WI38 (cell line): Measurements from ENCODE around the gene GLS.

Experiments
- H3K4me3 ChIP-seq: 2 replicates; pipeline ENCODE4 v1.5.1; 2011; ENCODE audit warnings: low read depth, mild to moderate bottlenecking, control low read depth, low read length
- TF ChIP-seq, protein P1 (sequence below): IDR thresholded peaks from 2 replicates; pipeline ENCODE4 v1.5.1; 2012; ENCODE audit warnings: low read depth, mild to moderate bottlenecking, control low read depth, low read length

GLS gene

DNA sequence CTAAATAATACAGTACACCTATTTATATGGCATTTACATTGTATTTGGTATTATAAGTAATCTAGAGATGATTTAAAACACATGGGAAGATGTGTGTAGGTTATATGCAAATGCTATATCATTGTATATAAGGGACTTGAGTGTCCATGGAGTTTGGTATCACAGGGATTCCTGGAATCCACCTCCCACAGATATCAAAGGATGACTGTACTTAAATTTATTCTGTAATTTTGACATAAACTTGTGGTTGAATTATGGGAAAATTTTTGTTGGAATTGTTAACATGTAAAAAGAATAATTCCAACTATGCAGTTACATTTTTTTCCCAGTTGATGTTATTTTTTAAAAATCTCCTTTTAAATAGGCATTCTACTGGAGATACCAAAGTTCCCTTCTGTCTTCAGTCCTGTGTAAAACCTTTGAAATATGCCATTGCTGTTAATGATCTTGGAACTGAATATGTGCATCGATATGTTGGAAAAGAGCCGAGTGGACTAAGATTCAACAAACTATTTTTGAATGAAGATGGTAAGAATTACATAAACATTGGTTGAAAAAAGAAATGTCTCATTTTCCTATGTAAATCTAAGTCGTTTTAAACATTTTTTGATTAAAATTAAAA lies 24.1 kb downstream of the GLS start:
- TF ChIP-seq, protein P1, sequence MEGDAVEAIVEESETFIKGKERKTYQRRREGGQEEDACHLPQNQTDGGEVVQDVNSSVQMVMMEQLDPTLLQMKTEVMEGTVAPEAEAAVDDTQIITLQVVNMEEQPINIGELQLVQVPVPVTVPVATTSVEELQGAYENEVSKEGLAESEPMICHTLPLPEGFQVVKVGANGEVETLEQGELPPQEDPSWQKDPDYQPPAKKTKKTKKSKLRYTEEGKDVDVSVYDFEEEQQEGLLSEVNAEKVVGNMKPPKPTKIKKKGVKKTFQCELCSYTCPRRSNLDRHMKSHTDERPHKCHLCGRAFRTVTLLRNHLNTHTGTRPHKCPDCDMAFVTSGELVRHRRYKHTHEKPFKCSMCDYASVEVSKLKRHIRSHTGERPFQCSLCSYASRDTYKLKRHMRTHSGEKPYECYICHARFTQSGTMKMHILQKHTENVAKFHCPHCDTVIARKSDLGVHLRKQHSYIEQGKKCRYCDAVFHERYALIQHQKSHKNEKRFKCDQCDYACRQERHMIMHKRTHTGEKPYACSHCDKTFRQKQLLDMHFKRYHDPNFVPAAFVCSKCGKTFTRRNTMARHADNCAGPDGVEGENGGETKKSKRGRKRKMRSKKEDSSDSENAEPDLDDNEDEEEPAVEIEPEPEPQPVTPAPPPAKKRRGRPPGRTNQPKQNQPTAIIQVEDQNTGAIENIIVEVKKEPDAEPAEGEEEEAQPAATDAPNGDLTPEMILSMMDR = no peak
- H3K4me3 ChIP-seq = no peak overlapping the region

DNA sequence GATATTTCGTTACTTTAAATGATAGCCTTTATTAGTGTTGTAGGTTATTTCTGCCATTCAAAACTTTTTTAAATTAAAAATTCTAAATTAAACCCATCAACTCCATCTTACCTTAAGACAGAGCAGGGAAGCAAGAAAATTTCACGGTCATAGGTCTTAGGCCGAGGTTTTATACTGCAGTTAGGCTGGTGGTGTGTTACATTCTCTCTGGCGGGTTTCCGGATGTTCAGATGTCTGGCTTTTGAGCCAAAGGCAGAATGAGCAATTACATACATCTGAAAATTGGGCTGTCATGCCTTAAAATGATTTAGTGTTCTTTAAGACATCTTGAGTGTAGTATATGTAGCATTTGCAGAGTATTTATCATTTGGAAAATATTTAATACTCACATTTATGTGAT lies 27.9 kb downstream of the GLS start:
- TF ChIP-seq, protein P1 = no peak

DNA sequence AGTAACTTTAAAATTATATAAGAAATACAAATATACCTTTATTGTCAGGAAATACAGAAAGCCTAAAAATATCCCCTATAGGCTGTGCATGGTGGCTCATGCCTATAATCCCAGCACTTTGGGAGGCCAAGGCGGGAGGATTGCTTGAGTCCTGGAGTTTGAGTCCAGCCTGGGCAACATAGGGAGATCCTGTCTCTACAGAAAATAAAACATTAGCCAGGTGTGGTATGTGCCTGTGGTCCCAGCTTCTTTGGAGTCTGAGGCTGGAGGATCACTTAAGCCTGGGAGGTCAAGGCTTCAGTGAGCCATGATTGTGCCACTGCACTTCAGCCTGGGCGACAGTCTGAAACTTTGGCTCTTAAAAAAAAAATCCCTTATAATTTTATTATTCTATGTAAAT lies 29.1 kb downstream of the GLS start:
- TF ChIP-seq, protein P1 = no peak
- no peak overlapping the region for H3K4me3 ChIP-seq

More for the DNA sequence above, 27.9 kb downstream of the GLS start:
- no peak overlapping the region for H3K4me3 ChIP-seq

- TF ChIP-seq, protein P1 = no peak
- H3K4me3 ChIP-seq = no peak overlapping the region
Measured at GRCh38 chr2:190910341-190911136, 29.9 kb downstream of the GLS start.

- H3K4me3 ChIP-seq = no peak overlapping the region
- TF ChIP-seq, protein P1 = no peak
Measured at GRCh38 chr2:190911813-190912212, 31.2 kb downstream of the GLS start.

- TF ChIP-seq, protein P1 = no peak
- no peak overlapping the region for H3K4me3 ChIP-seq
Measured at GRCh38 chr2:190912726-190913125, 32.1 kb downstream of the GLS start.

- H3K4me3 ChIP-seq = no peak overlapping the region
- TF ChIP-seq, protein P1 = no peak
Measured at GRCh38 chr2:190913725-190914124, 33.1 kb downstream of the GLS start.
